A673 (cell line): ENCODE measurements around the gene CNOT1.

ENCODE experiments used
- EZH2 ChIP-seq: fragments of 200-600 bp; sonication (generic); IDR thresholded peaks from 2 replicates; pipeline ENCODE4 v1.6.1; 2017; ENCODE audit warnings: borderline replicate concordance, low read depth, mild to moderate bottlenecking, mixed read lengths, antibody characterized with exemption, low read length; ENCODE audit not compliant: poor library complexity, severe bottlenecking
- TF ChIP-seq, protein P1 (sequence below): fragments of 300-800, 200-600 bp; sonication (generic); conservative IDR thresholded peaks from 2 replicates; pipeline ENCODE4 v1.5.1; 2017; ENCODE audit warnings: low read depth, mild to moderate bottlenecking, antibody characterized with exemption, low read length, moderate library complexity, mixed read lengths

DNA sequence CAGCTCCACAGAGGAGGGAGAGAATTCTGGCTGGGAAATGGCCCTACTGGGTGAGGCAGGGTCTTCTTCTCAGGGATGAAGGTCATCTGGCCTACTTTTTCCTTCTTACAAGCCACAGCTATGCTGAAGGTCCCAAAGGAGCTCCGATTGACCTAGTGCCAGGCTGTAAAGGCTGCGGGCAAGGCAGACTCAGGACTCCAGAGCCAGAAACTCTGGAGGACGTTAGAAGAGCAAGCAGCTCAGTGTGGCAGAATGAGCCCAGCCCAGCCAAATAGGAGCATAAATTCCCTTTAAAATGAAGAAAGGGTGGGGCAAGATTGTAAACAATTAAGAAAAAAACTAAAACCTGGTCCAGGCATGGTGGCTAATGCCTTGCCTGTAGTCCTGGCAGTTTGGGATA is 20.1 kb upstream of the CNOT1 start:
- TF ChIP-seq, protein P1, sequence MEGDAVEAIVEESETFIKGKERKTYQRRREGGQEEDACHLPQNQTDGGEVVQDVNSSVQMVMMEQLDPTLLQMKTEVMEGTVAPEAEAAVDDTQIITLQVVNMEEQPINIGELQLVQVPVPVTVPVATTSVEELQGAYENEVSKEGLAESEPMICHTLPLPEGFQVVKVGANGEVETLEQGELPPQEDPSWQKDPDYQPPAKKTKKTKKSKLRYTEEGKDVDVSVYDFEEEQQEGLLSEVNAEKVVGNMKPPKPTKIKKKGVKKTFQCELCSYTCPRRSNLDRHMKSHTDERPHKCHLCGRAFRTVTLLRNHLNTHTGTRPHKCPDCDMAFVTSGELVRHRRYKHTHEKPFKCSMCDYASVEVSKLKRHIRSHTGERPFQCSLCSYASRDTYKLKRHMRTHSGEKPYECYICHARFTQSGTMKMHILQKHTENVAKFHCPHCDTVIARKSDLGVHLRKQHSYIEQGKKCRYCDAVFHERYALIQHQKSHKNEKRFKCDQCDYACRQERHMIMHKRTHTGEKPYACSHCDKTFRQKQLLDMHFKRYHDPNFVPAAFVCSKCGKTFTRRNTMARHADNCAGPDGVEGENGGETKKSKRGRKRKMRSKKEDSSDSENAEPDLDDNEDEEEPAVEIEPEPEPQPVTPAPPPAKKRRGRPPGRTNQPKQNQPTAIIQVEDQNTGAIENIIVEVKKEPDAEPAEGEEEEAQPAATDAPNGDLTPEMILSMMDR: no peak
- TF ChIP-seq EZH2: no peak
